ENCODE data around the gene TSFM.

GRCh38 chr12:57769594-57769993 lies 13.0 kb upstream of the TSFM start:
- no peak for TF ChIP-seq CTCF (IDR thresholded peaks at IDR 0.05)
- no peak for TF ChIP-seq EZH2phosphoT487 (IDR thresholded peaks at IDR 0.05)
- no peak for TF ChIP-seq EZH2 (IDR thresholded peaks at IDR 0.05)
